ENCODE measurements around the gene PNMA1. TPM values are rescaled to one million over a fixed set of nuclear protein-coding genes. Genes with fewer than 3 reads are reported as not detected.
A peak's percentile ranks its signal among the peaks of the same experiment; 100 is the strongest.

PNMA1 gene
- total RNA-seq, 1 donor from 2014 or later: 59.0 TPM

GRCh38 chr14:73736842-73737241, 22.7 kb upstream of the PNMA1 start:
- DNase-seq (ENCODE audit: low spot score, unreplicated experiment): no peak
- Mint-ChIP-seq H3K4me3 (ENCODE audit: low read depth) (no peak overlapping the region), H3K27me3 (no peaks in the 10 kb centered on the region), H3K4me1 (ENCODE audit: low read depth) (peaks cover 21% of the 10 kb centered on the region), H3K9me3 (ENCODE audit: low read depth) (no peaks in the 10 kb centered on the region), H3K27ac (peak overlapping the region; percentile 71), H3K36me3 (ENCODE audit: insufficient read depth) (peaks cover 11% of the 10 kb centered on the region)
- no peak for TF ChIP-seq CTCF (IDR thresholded peaks at IDR 0.05; ENCODE audit: unreplicated experiment)

DNA sequence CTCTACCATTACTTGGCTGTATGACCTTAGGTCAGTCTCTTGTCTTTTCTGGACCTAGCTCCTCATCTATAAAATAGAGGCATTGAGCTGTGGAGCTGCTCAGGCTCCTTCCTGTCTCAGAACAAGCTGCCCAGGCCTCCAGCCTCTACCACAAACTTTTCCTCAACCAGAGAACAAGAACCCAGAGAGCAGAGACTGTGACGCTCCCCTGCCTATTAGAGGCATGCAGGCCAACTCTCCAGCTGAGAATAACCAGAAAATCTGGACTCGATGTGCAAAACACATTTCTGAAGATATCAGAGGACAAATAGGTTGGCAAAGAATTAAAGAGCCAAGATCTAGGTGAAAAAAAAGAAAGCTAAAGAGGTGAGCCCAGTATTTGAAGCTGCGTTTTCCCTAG, 17.8 kb upstream of the PNMA1 start:
- H3K36me3 Mint-ChIP-seq (ENCODE audit: insufficient read depth): peaks cover 20% of the 10 kb centered on the region
- peak overlapping the region; percentile 26 for H3K27ac Mint-ChIP-seq
- no peak for DNase-seq (ENCODE audit: low spot score, unreplicated experiment)

GRCh38 chr14:73731111-73731510, 16.9 kb upstream of the PNMA1 start:
- no peak for TF ChIP-seq CTCF (IDR thresholded peaks at IDR 0.05; ENCODE audit: unreplicated experiment)
- no peaks in the 10 kb centered on the region for H3K9me3 Mint-ChIP-seq (ENCODE audit: low read depth)
- H3K4me3 Mint-ChIP-seq (ENCODE audit: low read depth): no peak overlapping the region
- H3K4me1 Mint-ChIP-seq (ENCODE audit: low read depth): no peaks in the 10 kb centered on the region
- peaks cover 18% of the 10 kb centered on the region for H3K36me3 Mint-ChIP-seq (ENCODE audit: insufficient read depth)
- H3K27me3 Mint-ChIP-seq: no peaks in the 10 kb centered on the region
- no peak overlapping the region for H3K27ac Mint-ChIP-seq
- no peak for DNase-seq (ENCODE audit: low spot score, unreplicated experiment)

More for the DNA sequence above, 17.8 kb upstream of the PNMA1 start:
- no peak overlapping the region for H3K4me3 Mint-ChIP-seq (ENCODE audit: low read depth)
- no peak for TF ChIP-seq CTCF (IDR thresholded peaks at IDR 0.05; ENCODE audit: unreplicated experiment)
- no peaks in the 10 kb centered on the region for H3K27me3 Mint-ChIP-seq
- H3K4me1 Mint-ChIP-seq (ENCODE audit: low read depth): no peaks in the 10 kb centered on the region
- H3K9me3 Mint-ChIP-seq (ENCODE audit: low read depth): no peaks in the 10 kb centered on the region

- TF ChIP-seq CTCF (IDR thresholded peaks at IDR 0.05; ENCODE audit: unreplicated experiment): no peak
- peaks cover 16% of the 10 kb centered on the region for H3K36me3 Mint-ChIP-seq (ENCODE audit: insufficient read depth)
- DNase-seq (ENCODE audit: low spot score, unreplicated experiment): no peak
- H3K27ac Mint-ChIP-seq: peak overlapping the region; percentile 91
- no peaks in the 10 kb centered on the region for H3K27me3 Mint-ChIP-seq
- H3K4me3 Mint-ChIP-seq (ENCODE audit: low read depth): no peak overlapping the region
- H3K9me3 Mint-ChIP-seq (ENCODE audit: low read depth): no peaks in the 10 kb centered on the region
- no peaks in the 10 kb centered on the region for H3K4me1 Mint-ChIP-seq (ENCODE audit: low read depth)
These were observed 15.5 kb upstream of the PNMA1 start for GRCh38 chr14:73729556-73730265.

GRCh38 chr14:73728717-73729330, 14.6 kb upstream of the PNMA1 start:
- DNase-seq (ENCODE audit: low spot score, unreplicated experiment): peak; percentile 77
- Mint-ChIP-seq H3K36me3 (ENCODE audit: insufficient read depth) (peaks cover 13% of the 10 kb centered on the region), H3K9me3 (ENCODE audit: low read depth) (no peaks in the 10 kb centered on the region), H3K27me3 (no peaks in the 10 kb centered on the region), H3K4me1 (ENCODE audit: low read depth) (no peaks in the 10 kb centered on the region), H3K4me3 (ENCODE audit: low read depth) (no peak overlapping the region), H3K27ac (peak overlapping the region; percentile 91)
- TF ChIP-seq CTCF (IDR thresholded peaks at IDR 0.05; ENCODE audit: unreplicated experiment): peak; percentile 94

Data from progenitor cell of endocrine pancreas (in vitro differentiated cells).